Natural killer cell (primary cell): ENCODE results near the gene RSPH1. TPM values are rescaled to one million over a fixed set of nuclear protein-coding genes. Genes with fewer than 3 reads are reported as not detected.

Experiments used
- ATAC-seq, 3 donors: fragments of 150-1000 bp in 2 of 3; fragments of 200-7000 bp in 1 of 3; cut with Tn5 transposase; 1 replicate in 1 of 3; 2 replicates in 2 of 3; pipeline ENCODE4 v1.10.0; 2021; ENCODE audit warnings: mild to moderate bottlenecking in 2 of 3, moderate library complexity in 2 of 3
- DNase-seq, 2 donors: peaks; one replicate each; pipeline versions ENCODE4 v3.0.0 to v3.0.0-alpha.2; 2013 to 2021; ENCODE audit warnings: mixed read lengths in 1 of 2
- H3K27ac ChIP-seq: one replicate; pipeline ENCODE4 v1.5.1; 2013; ENCODE audit warnings: mild to moderate bottlenecking, low read length
- H3K27me3 ChIP-seq: one replicate; pipeline ENCODE4 v1.6.1; 2013; ENCODE audit warnings: low read length; ENCODE audit not compliant: control insufficient read depth, insufficient read depth
- H3K36me3 ChIP-seq: one replicate; pipeline ENCODE4 v1.6.1; 2013; ENCODE audit warnings: low read length; ENCODE audit not compliant: control insufficient read depth, insufficient read depth
- H3K4me1 ChIP-seq: one replicate; pipeline ENCODE4 v1.6.1; 2013; ENCODE audit warnings: low read length; ENCODE audit not compliant: control insufficient read depth, insufficient read depth
- H3K4me3 ChIP-seq: one replicate; pipeline ENCODE4 v1.5.1; 2013; ENCODE audit warnings: low read length
- H3K9me3 ChIP-seq: one replicate; pipeline ENCODE4 v1.6.1; 2013; ENCODE audit warnings: low read length; ENCODE audit not compliant: control insufficient read depth, insufficient read depth
- H3K27ac Mint-ChIP-seq, 2 donors: one replicate each; pipeline ENCODE4 v1.8.0; 2022; ENCODE audit warnings: mild to moderate bottlenecking in 2 of 2, mixed read lengths in 2 of 2, moderate library complexity in 1 of 2
- H3K27me3 Mint-ChIP-seq, 2 donors: one replicate each; pipeline ENCODE4 v1.8.0; 2022; ENCODE audit warnings: low read depth in 2 of 2, mixed read lengths in 2 of 2
- H3K36me3 Mint-ChIP-seq: one replicate; pipeline ENCODE4 v1.8.0; 2022; ENCODE audit warnings: mixed read lengths
- H3K4me1 Mint-ChIP-seq, 2 donors: one replicate each; pipeline ENCODE4 v1.8.0; 2022; ENCODE audit warnings: mixed read lengths in 2 of 2
- H3K4me3 Mint-ChIP-seq: one replicate; pipeline ENCODE4 v1.8.0; 2022; ENCODE audit warnings: mild to moderate bottlenecking, moderate library complexity, mixed read lengths
- H3K9me3 Mint-ChIP-seq, 2 donors: one replicate each; pipeline ENCODE4 v1.8.0; 2022; ENCODE audit warnings: mixed read lengths in 2 of 2
- WGBS: methylation state at CpG from one replicate; pipeline ENCODE4 v1.1.7; 2013; ENCODE audit warnings: missing lambda C conversion rate; ENCODE audit not compliant: insufficient coverage; 5-methylcytosine and 5-hydroxymethylcytosine counted together
- intact Hi-C: fragments of 100-400 bp; cut with micrococcal nuclease; formaldehyde crosslinking; loops from one replicate; pipeline ENCODE4 v1.14.2; 2022
- total RNA-seq, 4 donors: library from RNA; stranded (reverse); fragments of 120-200 nt in 1 of 4; gene quantifications; one replicate each; pipeline versions ENCODE4 v1.2.3 to v1.2.4, GENCODE V29; 2013 to 2022
- TF ChIP-seq, protein P1 (sequence below): fragments of 200-600 bp; IDR thresholded peaks from one replicate; pipeline ENCODE4 v1.8.0; 2022; ENCODE audit warnings: antibody characterized with exemption

The RSPH1 gene
- total RNA-seq, 3 donors from 2014 or later (not counting 1 experiment from before 2014, with no cell fraction given) = 0.16 TPM; not detected in 2

DNA sequence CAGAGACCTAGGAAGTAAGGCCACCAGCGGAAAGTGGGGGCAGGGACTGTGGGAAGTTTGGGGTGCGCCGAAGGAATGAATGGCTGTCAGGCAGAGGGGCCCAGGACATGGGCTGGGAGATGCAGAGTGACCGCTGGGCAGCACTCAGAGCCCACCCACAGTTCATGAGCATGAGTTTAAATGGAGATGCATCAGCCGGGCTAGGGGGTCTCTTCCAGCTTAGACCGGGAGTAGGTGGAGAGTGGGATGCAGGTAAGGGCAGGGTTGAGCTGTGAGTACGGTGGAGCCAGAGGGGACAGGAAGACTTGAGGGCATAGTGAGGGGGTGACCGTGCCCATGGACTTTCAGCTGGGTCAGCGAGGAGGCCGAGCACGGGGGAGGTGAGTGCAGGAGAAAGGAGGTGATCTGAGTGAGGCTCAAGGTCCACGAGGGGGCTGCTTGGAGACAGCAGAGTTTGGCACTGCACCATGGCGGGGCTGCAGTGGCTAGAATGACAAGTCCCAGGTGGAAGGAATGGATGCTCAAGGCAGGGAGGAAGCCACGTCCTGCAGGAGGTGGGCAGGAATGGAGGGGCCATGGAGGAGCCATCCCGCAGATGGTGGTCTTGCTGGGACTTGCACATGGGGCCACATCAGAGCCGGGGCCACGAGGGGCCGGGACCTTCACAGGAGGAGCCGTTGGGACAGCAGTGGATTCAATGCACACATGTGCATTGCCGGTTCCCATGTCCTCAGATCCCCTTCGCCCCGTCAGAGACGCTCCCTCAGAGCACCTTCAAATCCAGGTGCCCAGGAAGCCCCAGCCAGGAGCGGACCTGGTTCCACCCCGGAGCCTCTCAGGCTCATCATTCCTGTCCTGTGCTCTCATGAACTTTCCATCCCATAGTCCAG, 57.5 kb downstream of the RSPH1 start:
- H3K9me3 Mint-ChIP-seq = peaks cover 0 to 3% of the 10 kb centered on the region in 2 donors
- H3K27ac Mint-ChIP-seq = no peak overlapping the region
- Histone ChIP-seq H3K4me1 (peaks cover 14% of the 10 kb centered on the region), H3K27me3 (peaks cover 13% of the 10 kb centered on the region), H3K27ac (no peak overlapping the region), H3K4me3 (no peak overlapping the region), H3K9me3 (peaks cover 5% of the 10 kb centered on the region), H3K36me3 (no peaks in the 10 kb centered on the region)
- peaks cover 7 to 24% of the 10 kb centered on the region in 2 donors for H3K4me1 Mint-ChIP-seq
- no peak for ATAC-seq
- peaks cover 69 to 89% of the 10 kb centered on the region in 2 donors for H3K27me3 Mint-ChIP-seq
- 88% methylated on average over 25 of the region's 25 CpGs for WGBS
- H3K36me3 Mint-ChIP-seq = no peaks in the 10 kb centered on the region
- intact Hi-C loops = no loop called here
- no peak for DNase-seq
- TF ChIP-seq, protein P1, sequence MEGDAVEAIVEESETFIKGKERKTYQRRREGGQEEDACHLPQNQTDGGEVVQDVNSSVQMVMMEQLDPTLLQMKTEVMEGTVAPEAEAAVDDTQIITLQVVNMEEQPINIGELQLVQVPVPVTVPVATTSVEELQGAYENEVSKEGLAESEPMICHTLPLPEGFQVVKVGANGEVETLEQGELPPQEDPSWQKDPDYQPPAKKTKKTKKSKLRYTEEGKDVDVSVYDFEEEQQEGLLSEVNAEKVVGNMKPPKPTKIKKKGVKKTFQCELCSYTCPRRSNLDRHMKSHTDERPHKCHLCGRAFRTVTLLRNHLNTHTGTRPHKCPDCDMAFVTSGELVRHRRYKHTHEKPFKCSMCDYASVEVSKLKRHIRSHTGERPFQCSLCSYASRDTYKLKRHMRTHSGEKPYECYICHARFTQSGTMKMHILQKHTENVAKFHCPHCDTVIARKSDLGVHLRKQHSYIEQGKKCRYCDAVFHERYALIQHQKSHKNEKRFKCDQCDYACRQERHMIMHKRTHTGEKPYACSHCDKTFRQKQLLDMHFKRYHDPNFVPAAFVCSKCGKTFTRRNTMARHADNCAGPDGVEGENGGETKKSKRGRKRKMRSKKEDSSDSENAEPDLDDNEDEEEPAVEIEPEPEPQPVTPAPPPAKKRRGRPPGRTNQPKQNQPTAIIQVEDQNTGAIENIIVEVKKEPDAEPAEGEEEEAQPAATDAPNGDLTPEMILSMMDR = no peak
- H3K4me3 Mint-ChIP-seq = no peak overlapping the region

DNA sequence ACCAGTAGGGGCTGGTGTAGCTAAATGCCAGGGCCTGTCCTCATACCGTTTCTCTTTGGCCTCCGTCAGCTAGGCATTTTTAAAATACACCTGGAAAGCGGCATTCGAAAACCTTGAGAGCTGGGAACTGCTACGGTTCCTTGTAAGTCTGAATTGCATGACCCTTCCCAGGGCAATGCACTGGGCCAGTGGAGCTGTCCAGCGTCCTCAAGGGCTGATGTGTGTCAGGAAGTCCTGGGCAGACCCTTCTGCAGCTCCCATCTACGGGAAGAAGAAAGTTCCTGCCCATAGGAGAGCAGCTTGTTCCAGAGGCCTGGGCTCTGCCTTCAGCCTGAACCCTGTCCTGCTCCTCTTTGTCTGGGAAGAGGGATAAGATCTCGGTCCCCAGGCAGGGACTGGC, 58.2 kb downstream of the RSPH1 start:
- H3K36me3 ChIP-seq = no peaks in the 10 kb centered on the region
- 81% methylated on average over 8 of the region's 8 CpGs for WGBS
- peaks cover 5% of the 10 kb centered on the region for H3K9me3 ChIP-seq
- no peak for DNase-seq
- Mint-ChIP-seq H3K36me3 (peaks cover 4% of the 10 kb centered on the region), H3K27ac (no peak overlapping the region), H3K4me1 (peaks cover 7 to 23% of the 10 kb centered on the region in 2 donors), H3K9me3 (peaks cover 2 to 3% of the 10 kb centered on the region in 2 donors), H3K27me3 (peaks cover 69 to 89% of the 10 kb centered on the region in 2 donors), H3K4me3 (no peak overlapping the region)
- intact Hi-C loops = no loop called here
- no peak overlapping the region for H3K4me3 ChIP-seq
- peaks cover 14% of the 10 kb centered on the region for H3K4me1 ChIP-seq
- H3K27ac ChIP-seq = no peak overlapping the region
- TF ChIP-seq, protein P1 = no peak
- H3K27me3 ChIP-seq = peaks cover 13% of the 10 kb centered on the region
- ATAC-seq = no peak

DNA sequence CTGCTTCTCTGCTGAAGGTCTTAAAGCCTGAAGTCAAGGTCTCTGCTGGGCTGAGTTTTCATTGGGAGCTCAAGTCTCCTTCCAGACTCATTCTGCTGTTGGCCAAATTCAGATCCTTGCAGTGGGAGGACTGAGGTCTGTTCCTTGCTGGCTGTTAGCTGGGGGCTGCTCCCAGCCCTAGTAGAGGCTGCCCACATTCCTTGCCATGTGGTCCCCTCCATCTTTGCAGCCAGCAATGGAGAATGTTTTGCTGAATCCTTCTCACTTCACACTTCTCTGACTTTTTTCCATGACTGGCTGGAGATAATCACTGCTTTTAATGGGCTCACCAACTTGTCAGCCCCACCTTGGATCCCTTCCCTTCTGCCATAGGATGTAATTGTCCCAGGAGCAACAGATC, 59.1 kb downstream of the RSPH1 start:
- peaks cover 5 to 7% of the 10 kb centered on the region in 2 donors for H3K9me3 Mint-ChIP-seq
- H3K27ac Mint-ChIP-seq = no peak overlapping the region
- H3K27me3 Mint-ChIP-seq = peaks cover 67 to 89% of the 10 kb centered on the region in 2 donors
- Histone ChIP-seq H3K36me3 (peaks cover 2% of the 10 kb centered on the region), H3K27ac (no peak overlapping the region), H3K9me3 (peaks cover 8% of the 10 kb centered on the region), H3K27me3 (peaks cover 18% of the 10 kb centered on the region), H3K4me1 (peaks cover 14% of the 10 kb centered on the region), H3K4me3 (no peak overlapping the region)
- peaks cover 7 to 23% of the 10 kb centered on the region in 2 donors for H3K4me1 Mint-ChIP-seq
- DNase-seq = no peak
- TF ChIP-seq, protein P1 = no peak
- H3K36me3 Mint-ChIP-seq = peaks cover 9% of the 10 kb centered on the region
- no peak overlapping the region for H3K4me3 Mint-ChIP-seq
- ATAC-seq = no peak
- intact Hi-C loops = no loop called here
